CD14-positive monocyte (primary cell): ENCODE data around the gene FRMD6. TPM values are rescaled to one million over a fixed set of nuclear protein-coding genes. Genes with fewer than 3 reads are reported as not detected.

Experiments
- DNase-seq, 3 donors: peaks; one replicate each; pipeline ENCODE4 v3.0.0-alpha.2; 2011 to 2022
- H2AFZ ChIP-seq: 2 replicates; pipeline ENCODE4 v1.6.0; 2012; ENCODE audit warnings: mild to moderate bottlenecking, low read depth, low read length, inconsistent platforms; ENCODE audit not compliant: insufficient read depth, poor library complexity, severe bottlenecking
- H3K27ac ChIP-seq, 2 donors: 1 replicate in 1 of 2; 2 replicates in 1 of 2; pipeline ENCODE4 v1.5.1; 2012 to 2013; ENCODE audit warnings: low read length in 2 of 2, control low read depth in 1 of 2, inconsistent platforms in 1 of 2, low read depth in 1 of 2, mild to moderate bottlenecking in 1 of 2
- H3K27me3 ChIP-seq, 2 donors: one replicate each; pipeline versions ENCODE4 v1.6.0 to v1.6.1; 2011 to 2013; ENCODE audit warnings: low read length in 2 of 2; ENCODE audit not compliant: control insufficient read depth in 2 of 2, insufficient read depth in 2 of 2
- H3K36me3 ChIP-seq, 2 donors: replicated peaks in 1 of 2; 1 replicate in 1 of 2; 2 replicates in 1 of 2; pipeline versions ENCODE4 v1.5.1 to v1.6.1; 2012 to 2013; ENCODE audit warnings: low read length in 2 of 2, control low read depth in 1 of 2, inconsistent platforms in 1 of 2, mild to moderate bottlenecking in 1 of 2; ENCODE audit not compliant: insufficient read depth in 2 of 2, control insufficient read depth in 1 of 2
- H3K4me1 ChIP-seq, 2 donors: 1 replicate in 1 of 2; 2 replicates in 1 of 2; pipeline versions ENCODE4 v1.5.1 to v1.6.1; 2012 to 2013; ENCODE audit warnings: low read length in 2 of 2, control low read depth in 1 of 2, inconsistent platforms in 1 of 2, mild to moderate bottlenecking in 1 of 2, moderate library complexity in 1 of 2; ENCODE audit not compliant: insufficient read depth in 2 of 2, control insufficient read depth in 1 of 2
- H3K4me2 ChIP-seq: replicated peaks from 2 replicates; pipeline ENCODE3; 2012; ENCODE audit warnings: low read length, moderate library complexity, mild to moderate bottlenecking; ENCODE audit not compliant: poor library complexity, severe bottlenecking; ENCODE audit errors: extremely low read depth
- H3K4me3 ChIP-seq, 3 experiments: fragments of 200-600 bp in 1 of 3; sonication (generic) in 1 of 3; replicated peaks in 1 of 3; 1 replicate in 2 of 3; 2 replicates in 1 of 3; pipeline ENCODE4 v1.5.1; 2011 to 2013; ENCODE audit warnings: low read length in 3 of 3, mild to moderate bottlenecking in 3 of 3, control low read depth in 2 of 3, low read depth in 2 of 3, inconsistent platforms in 1 of 3, moderate library complexity in 1 of 3
- H3K79me2 ChIP-seq: 2 replicates; pipeline ENCODE4 v1.6.0; 2012; ENCODE audit warnings: mild to moderate bottlenecking, control low read depth, inconsistent platforms, low read length, moderate library complexity; ENCODE audit not compliant: insufficient read depth
- H3K9ac ChIP-seq: 2 replicates; pipeline ENCODE4 v1.6.0; 2017; ENCODE audit warnings: low read length, mild to moderate bottlenecking; ENCODE audit not compliant: insufficient read depth, poor library complexity, severe bottlenecking
- H3K9me3 ChIP-seq, 2 donors: replicated peaks in 1 of 2; 1 replicate in 1 of 2; 2 replicates in 1 of 2; pipeline versions ENCODE4 v1.5.1 to v1.6.1; 2012 to 2013; ENCODE audit warnings: low read length in 2 of 2, control low read depth in 1 of 2; ENCODE audit not compliant: control insufficient read depth in 1 of 2, insufficient read depth in 1 of 2
- H4K20me1 ChIP-seq: 2 replicates; pipeline ENCODE4 v1.6.0; 2012; ENCODE audit warnings: mild to moderate bottlenecking, low read length, control low read depth, moderate library complexity; ENCODE audit not compliant: insufficient read depth
- H3K27ac Mint-ChIP-seq, 7 donors: one replicate each; pipeline ENCODE4 v1.8.0; 2020; ENCODE audit warnings: mild to moderate bottlenecking in 7 of 7, mixed read lengths in 7 of 7, moderate library complexity in 6 of 7, inconsistent platforms in 2 of 7
- H3K27me3 Mint-ChIP-seq, 3 donors: one replicate each; pipeline ENCODE4 v1.8.0; 2021 to 2022; ENCODE audit warnings: low read depth in 3 of 3, mild to moderate bottlenecking in 3 of 3, mixed read lengths in 3 of 3, moderate library complexity in 3 of 3, inconsistent platforms in 1 of 3
- H3K36me3 Mint-ChIP-seq, 2 donors: one replicate each; pipeline ENCODE4 v1.8.0; 2020; ENCODE audit warnings: mixed read lengths in 2 of 2, inconsistent platforms in 1 of 2, mild to moderate bottlenecking in 1 of 2
- H3K4me1 Mint-ChIP-seq: one replicate; pipeline ENCODE4 v1.8.0; 2020; ENCODE audit warnings: mild to moderate bottlenecking, mixed read lengths
- H3K4me3 Mint-ChIP-seq, 2 donors: one replicate each; pipeline ENCODE4 v1.8.0; 2020; ENCODE audit warnings: mild to moderate bottlenecking in 2 of 2, mixed read lengths in 2 of 2, moderate library complexity in 1 of 2
- H3K9me3 Mint-ChIP-seq, 7 donors: one replicate each; pipeline ENCODE4 v1.8.0; 2020 to 2022; ENCODE audit warnings: mixed read lengths in 7 of 7, mild to moderate bottlenecking in 6 of 7, moderate library complexity in 6 of 7, inconsistent platforms in 2 of 7
- CTCF ChIP-seq: fragments of 200-600 bp; IDR thresholded peaks from one replicate; pipeline ENCODE4 v1.8.0; 2022; ENCODE audit warnings: antibody characterized with exemption, mild to moderate bottlenecking
- WGBS: methylation state at CpG from one replicate; pipeline ENCODE4 v1.1.5; 2013; ENCODE audit warnings: missing lambda C conversion rate; ENCODE audit not compliant: insufficient coverage; 5-methylcytosine and 5-hydroxymethylcytosine counted together
- intact Hi-C, 2 donors: fragments of 100-400 bp; cut with micrococcal nuclease; formaldehyde crosslinking; loops; one replicate each; pipeline versions ENCODE4 v1.15.0 to v1.15.1; 2023
- polyA plus RNA-seq, 3 donors: library from polyadenylated mRNA; depleted of rRNA in 1 of 3; unstranded in 2 of 3; stranded (reverse) in 1 of 3; fragments of 300-500 nt in 2 of 3; fragments of >200 nt in 1 of 3; fragmentation: Illumina TruSeq in 2 of 3; gene quantifications; 1 replicate in 2 of 3; 2 replicates in 1 of 3; pipeline ENCODE4 v1.2.3, GENCODE V29; 2012 to 2021

The FRMD6 gene
- polyA plus RNA-seq, 3 donors = 0.12 to 0.25 (median 0.12) TPM

- no peaks in the 10 kb centered on the region for H3K4me1 Mint-ChIP-seq
- H3K9me3 Mint-ChIP-seq = no peaks in the 10 kb centered on the region
- H3K27me3 Mint-ChIP-seq = peaks cover 0 to 1% (median 0%) of the 10 kb centered on the region in 3 donors
- WGBS = 100% methylated on average over 1 of the region's 2 CpGs
- DNase-seq = no peak
- Histone ChIP-seq H3K9ac (no peak overlapping the region), H3K27me3 (no peaks in the 10 kb centered on the region), H3K4me2 (no peak overlapping the region), H3K27ac (no peak overlapping the region), H3K4me1 (no peaks in the 10 kb centered on the region), H3K79me2 (no peaks in the 10 kb centered on the region), H3K9me3 (no peaks in the 10 kb centered on the region), H2AFZ (no peak overlapping the region), H4K20me1 (no peaks in the 10 kb centered on the region), H3K36me3 (no peaks in the 10 kb centered on the region), H3K4me3 (no peak overlapping the region)
- no peaks in the 10 kb centered on the region for H3K36me3 Mint-ChIP-seq
- intact Hi-C loops = no loop called here
- no peak overlapping the region for H3K27ac Mint-ChIP-seq
- no peak overlapping the region for H3K4me3 Mint-ChIP-seq
- TF ChIP-seq CTCF = no peak
Observed at GRCh38 chr14:51715742-51716141, 64.0 kb downstream of the FRMD6 start.

- peaks cover 0 to 1% (median 0%) of the 10 kb centered on the region in 3 donors for H3K27me3 Mint-ChIP-seq
- no peak overlapping the region for H2AFZ ChIP-seq
- no peak overlapping the region for H3K4me3 Mint-ChIP-seq
- no peak for DNase-seq
- H3K9me3 ChIP-seq = no peaks in the 10 kb centered on the region
- no peak overlapping the region for H3K4me3 ChIP-seq
- H4K20me1 ChIP-seq = no peaks in the 10 kb centered on the region
- H3K36me3 Mint-ChIP-seq = no peaks in the 10 kb centered on the region
- no peaks in the 10 kb centered on the region for H3K27me3 ChIP-seq
- H3K9ac ChIP-seq = no peak overlapping the region
- intact Hi-C loops = no loop called here
- no peaks in the 10 kb centered on the region for H3K4me1 ChIP-seq
- no peaks in the 10 kb centered on the region for H3K4me1 Mint-ChIP-seq
- WGBS = no CpG with 5 or more reads among the region's 6 CpGs
- H3K27ac Mint-ChIP-seq = no peak overlapping the region
- H3K4me2 ChIP-seq = no peak overlapping the region
- H3K27ac ChIP-seq = no peak overlapping the region
- TF ChIP-seq CTCF = no peak
- no peaks in the 10 kb centered on the region for H3K36me3 ChIP-seq
- H3K79me2 ChIP-seq = no peaks in the 10 kb centered on the region
- H3K9me3 Mint-ChIP-seq = no peaks in the 10 kb centered on the region
Observed at GRCh38 chr14:51716610-51717009, 64.9 kb downstream of the FRMD6 start.
